ENCODE results near the gene MAN2B1.

Gene MAN2B1

GRCh38 chr19:12695997-12696365 lies 29.4 kb upstream of the MAN2B1 start:
- no peak for TF ChIP-seq CTCF (IDR thresholded peaks at IDR 0.05; ENCODE audit: borderline replicate concordance, insufficient read depth, low read depth, low read length)
- peak overlapping the region; percentile 93 for H3K4me3 ChIP-seq (ENCODE audit: low read depth, low read length)

- TF ChIP-seq CTCF (IDR thresholded peaks at IDR 0.05; ENCODE audit: borderline replicate concordance, insufficient read depth, low read depth, low read length) = no peak
- H3K4me3 ChIP-seq (ENCODE audit: low read depth, low read length) = no peak overlapping the region
These were observed 29.0 kb upstream of the MAN2B1 start for GRCh38 chr19:12695514-12695913.

GRCh38 chr19:12695096-12695495 lies 28.6 kb upstream of the MAN2B1 start:
- no peak for TF ChIP-seq CTCF (IDR thresholded peaks at IDR 0.05; ENCODE audit: borderline replicate concordance, insufficient read depth, low read depth, low read length)
- H3K4me3 ChIP-seq (ENCODE audit: low read depth, low read length) = no peak overlapping the region

- TF ChIP-seq CTCF (IDR thresholded peaks at IDR 0.05; ENCODE audit: borderline replicate concordance, insufficient read depth, low read depth, low read length) = no peak
- no peak overlapping the region for H3K4me3 ChIP-seq (ENCODE audit: low read depth, low read length)
These were observed 28.1 kb upstream of the MAN2B1 start for GRCh38 chr19:12694641-12695040.

GRCh38 chr19:12692960-12693359 lies 26.4 kb upstream of the MAN2B1 start:
- TF ChIP-seq CTCF (IDR thresholded peaks at IDR 0.05; ENCODE audit: borderline replicate concordance, insufficient read depth, low read depth, low read length) = no peak
- H3K4me3 ChIP-seq (ENCODE audit: low read depth, low read length) = no peak overlapping the region

- TF ChIP-seq CTCF (IDR thresholded peaks at IDR 0.05; ENCODE audit: borderline replicate concordance, insufficient read depth, low read depth, low read length) = no peak
- no peak overlapping the region for H3K4me3 ChIP-seq (ENCODE audit: low read depth, low read length)
These were observed 23.2 kb upstream of the MAN2B1 start for GRCh38 chr19:12689581-12690216.

- no peak for TF ChIP-seq CTCF (IDR thresholded peaks at IDR 0.05; ENCODE audit: borderline replicate concordance, insufficient read depth, low read depth, low read length)
- no peak overlapping the region for H3K4me3 ChIP-seq (ENCODE audit: low read depth, low read length)
These were observed 22.5 kb upstream of the MAN2B1 start for GRCh38 chr19:12689012-12689411.
